ENCODE results near the gene RADIL. TPM values are rescaled to one million over a fixed set of nuclear protein-coding genes. Genes with fewer than 3 reads are reported as not detected.

Gene RADIL
- total RNA-seq, 1 donor from 2014 or later = 0.86 TPM

DNA sequence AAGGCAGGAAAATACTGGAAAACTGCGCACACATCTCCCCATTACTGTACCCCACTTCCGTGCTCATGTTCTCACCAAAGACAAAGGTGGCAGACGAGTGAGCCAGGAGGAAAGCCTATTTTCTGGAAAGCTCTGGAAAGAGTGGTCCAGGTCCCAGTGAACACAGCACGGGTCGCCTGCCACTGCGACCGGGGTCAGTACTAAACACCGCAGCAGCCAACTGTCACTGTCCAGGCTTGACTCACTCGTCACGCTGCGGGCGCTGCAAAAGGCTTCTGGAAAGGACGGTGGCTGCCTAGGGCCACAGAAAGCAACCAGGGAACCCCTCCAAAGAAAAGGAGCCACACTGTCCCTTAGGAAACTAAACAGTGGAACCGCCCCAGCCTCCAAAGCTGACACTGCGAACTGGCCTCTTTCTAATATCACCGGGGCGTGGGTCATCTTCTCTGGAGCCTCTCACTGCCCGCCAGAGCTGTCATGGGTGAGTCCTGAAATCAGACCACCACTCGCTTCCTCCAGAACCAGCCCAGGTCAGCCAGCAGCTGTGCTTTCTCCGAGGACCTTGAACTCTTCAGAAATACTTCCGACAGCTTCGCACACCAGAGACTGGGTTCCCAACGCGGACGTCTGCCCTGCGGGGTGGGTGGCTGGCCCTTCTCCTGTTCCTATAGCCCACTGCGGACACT is 4.0 kb downstream of the RADIL start:
- H3K4me3 Mint-ChIP-seq (ENCODE audit: unreplicated experiment) = no peak overlapping the region
- Histone ChIP-seq H3K36me3 (ENCODE audit: insufficient read depth, low read length) (no peaks in the 10 kb centered on the region), H3K9ac (ENCODE audit: low read length) (no peak overlapping the region), H3K27ac (ENCODE audit: low read depth, low read length) (no peak overlapping the region), H3K4me2 (ENCODE audit: low read length) (peak overlapping the region; percentile 43), H3K79me2 (ENCODE audit: insufficient read depth, low read length) (no peaks in the 10 kb centered on the region), H3K27me3 (ENCODE audit: insufficient read depth, low read length) (no peaks in the 10 kb centered on the region), H2AFZ (ENCODE audit: low read depth, low read length) (no peak overlapping the region), H3K4me1 (ENCODE audit: insufficient read depth, low read length) (peaks cover 11% of the 10 kb centered on the region), H4K20me1 (ENCODE audit: insufficient read depth, low read length) (no peaks in the 10 kb centered on the region), H3K4me3 (ENCODE audit: insufficient read depth, low read depth, low read length) (no peak overlapping the region), H3K9me3 (ENCODE audit: insufficient read depth, low read depth, low read length) (no peaks in the 10 kb centered on the region)
- no peaks in the 10 kb centered on the region for H3K36me3 Mint-ChIP-seq (ENCODE audit: low read depth, unreplicated experiment)
- DNase-seq (ENCODE audit: low read depth) (no peak), FAIRE-seq (no peak)
- no peaks in the 10 kb centered on the region for H3K9me3 Mint-ChIP-seq (ENCODE audit: unreplicated experiment)
- peaks cover 10% of the 10 kb centered on the region for H3K4me1 Mint-ChIP-seq (ENCODE audit: low read depth, unreplicated experiment)
- TF ChIP-seq, protein P1, sequence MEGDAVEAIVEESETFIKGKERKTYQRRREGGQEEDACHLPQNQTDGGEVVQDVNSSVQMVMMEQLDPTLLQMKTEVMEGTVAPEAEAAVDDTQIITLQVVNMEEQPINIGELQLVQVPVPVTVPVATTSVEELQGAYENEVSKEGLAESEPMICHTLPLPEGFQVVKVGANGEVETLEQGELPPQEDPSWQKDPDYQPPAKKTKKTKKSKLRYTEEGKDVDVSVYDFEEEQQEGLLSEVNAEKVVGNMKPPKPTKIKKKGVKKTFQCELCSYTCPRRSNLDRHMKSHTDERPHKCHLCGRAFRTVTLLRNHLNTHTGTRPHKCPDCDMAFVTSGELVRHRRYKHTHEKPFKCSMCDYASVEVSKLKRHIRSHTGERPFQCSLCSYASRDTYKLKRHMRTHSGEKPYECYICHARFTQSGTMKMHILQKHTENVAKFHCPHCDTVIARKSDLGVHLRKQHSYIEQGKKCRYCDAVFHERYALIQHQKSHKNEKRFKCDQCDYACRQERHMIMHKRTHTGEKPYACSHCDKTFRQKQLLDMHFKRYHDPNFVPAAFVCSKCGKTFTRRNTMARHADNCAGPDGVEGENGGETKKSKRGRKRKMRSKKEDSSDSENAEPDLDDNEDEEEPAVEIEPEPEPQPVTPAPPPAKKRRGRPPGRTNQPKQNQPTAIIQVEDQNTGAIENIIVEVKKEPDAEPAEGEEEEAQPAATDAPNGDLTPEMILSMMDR (IDR thresholded peaks at IDR 0.05; ENCODE audit: insufficient read depth, low read depth, low read length) = no peak
- no peak for TF ChIP-seq EZH2 (IDR thresholded peaks at IDR 0.05; ENCODE audit: insufficient read depth, low read length)
- H3K27me3 Mint-ChIP-seq (ENCODE audit: low read depth, unreplicated experiment) = peaks cover 21% of the 10 kb centered on the region
- no peak overlapping the region for H3K27ac Mint-ChIP-seq (ENCODE audit: unreplicated experiment)

DNA sequence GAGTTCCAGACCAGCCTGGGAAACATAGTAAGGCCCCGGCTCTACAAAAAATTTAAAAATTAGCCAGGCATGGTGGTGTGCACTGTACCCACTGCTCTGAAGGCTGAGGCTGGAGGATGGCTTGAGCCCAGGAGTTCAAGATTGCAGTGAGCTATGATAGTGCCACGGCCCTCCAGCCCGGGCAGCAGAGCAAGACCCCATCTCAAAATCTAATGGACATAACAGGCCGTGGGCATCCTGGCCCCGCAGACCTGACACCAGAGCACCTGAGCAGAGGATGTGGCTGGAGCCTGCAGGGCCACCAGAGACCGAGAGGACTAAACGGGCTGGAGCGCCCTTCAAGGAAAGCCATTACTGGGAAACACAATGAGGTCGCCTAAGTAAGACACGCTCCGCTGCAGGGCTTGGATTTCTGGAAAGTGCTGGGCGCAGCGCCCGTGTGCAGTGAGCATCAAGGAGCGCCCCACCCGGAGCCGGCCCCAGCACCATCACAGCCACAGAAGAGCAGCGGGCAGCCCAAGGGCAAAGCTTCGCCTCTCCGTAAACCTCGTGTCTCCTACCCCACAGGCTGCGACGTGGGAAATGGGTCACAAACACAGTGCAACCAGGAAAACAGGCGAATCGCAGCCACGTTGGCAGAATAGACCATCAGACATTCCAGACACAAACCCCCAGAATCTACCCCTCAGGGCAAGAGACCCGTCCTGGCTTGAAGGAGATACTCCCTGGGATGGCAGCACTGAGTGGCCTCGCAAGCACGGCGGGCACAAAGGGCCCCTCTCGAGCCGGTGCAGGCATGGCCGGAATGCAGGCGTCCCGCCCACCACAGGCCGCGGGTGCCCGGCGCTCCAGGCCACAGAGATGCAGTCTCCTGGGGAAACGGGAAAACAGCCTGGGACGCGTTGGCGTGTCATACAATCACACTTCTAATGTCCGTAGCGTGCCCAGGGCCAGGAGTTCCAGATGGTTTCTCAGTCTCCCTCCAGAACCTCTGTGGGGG is 4.9 kb downstream of the RADIL start:
- FAIRE-seq (no peak), DNase-seq (ENCODE audit: low read depth) (peak; percentile 37)
- Histone ChIP-seq H3K27ac (ENCODE audit: low read depth, low read length) (no peak overlapping the region), H4K20me1 (ENCODE audit: insufficient read depth, low read length) (no peaks in the 10 kb centered on the region), H3K4me1 (ENCODE audit: insufficient read depth, low read length) (peaks cover 11% of the 10 kb centered on the region), H3K9ac (ENCODE audit: low read length) (no peak overlapping the region), H3K36me3 (ENCODE audit: insufficient read depth, low read length) (no peaks in the 10 kb centered on the region), H3K4me2 (ENCODE audit: low read length) (peak overlapping the region; percentile 43), H3K79me2 (ENCODE audit: insufficient read depth, low read length) (no peaks in the 10 kb centered on the region), H3K4me3 (ENCODE audit: insufficient read depth, low read depth, low read length) (no peak overlapping the region), H3K27me3 (ENCODE audit: insufficient read depth, low read length) (no peaks in the 10 kb centered on the region), H3K9me3 (ENCODE audit: insufficient read depth, low read depth, low read length) (no peaks in the 10 kb centered on the region), H2AFZ (ENCODE audit: low read depth, low read length) (no peak overlapping the region)
- Mint-ChIP-seq H3K36me3 (ENCODE audit: low read depth, unreplicated experiment) (no peaks in the 10 kb centered on the region), H3K9me3 (ENCODE audit: unreplicated experiment) (no peaks in the 10 kb centered on the region), H3K4me1 (ENCODE audit: low read depth, unreplicated experiment) (peaks cover 10% of the 10 kb centered on the region), H3K27ac (ENCODE audit: unreplicated experiment) (no peak overlapping the region), H3K4me3 (ENCODE audit: unreplicated experiment) (no peak overlapping the region), H3K27me3 (ENCODE audit: low read depth, unreplicated experiment) (peaks cover 21% of the 10 kb centered on the region)
- no peak for TF ChIP-seq EZH2 (IDR thresholded peaks at IDR 0.05; ENCODE audit: insufficient read depth, low read length)
- TF ChIP-seq, protein P1 (IDR thresholded peaks at IDR 0.05; ENCODE audit: insufficient read depth, low read depth, low read length) = no peak
